Measurements from ENCODE around the gene ZNF341.
"Not testable (repeated sequence)": the region's sequence is repeated elsewhere in the genome, so short reads cannot be mapped to it uniquely, and the experiment has no call there.

The ZNF341 gene

GRCh38 chr20:33732166-33732970, 572 bp downstream of the ZNF341 start:
- no peak for FAIRE-seq

- FAIRE-seq = no peak
These were observed 2.1 kb downstream of the ZNF341 start for GRCh38 chr20:33733654-33734576.

- no peak for FAIRE-seq
These were observed 5.2 kb downstream of the ZNF341 start for GRCh38 chr20:33736962-33737361.

GRCh38 chr20:33739493-33739892, 7.7 kb downstream of the ZNF341 start:
- no peak for FAIRE-seq

- no peak for FAIRE-seq
These were observed 8.4 kb downstream of the ZNF341 start for GRCh38 chr20:33740189-33740588.

- FAIRE-seq = no peak
These were observed 12.4 kb downstream of the ZNF341 start for GRCh38 chr20:33744181-33744580.

- no peak for FAIRE-seq
These were observed 13.1 kb downstream of the ZNF341 start for GRCh38 chr20:33744773-33745385.

GRCh38 chr20:33746325-33746998, 14.7 kb downstream of the ZNF341 start:
- no peak for FAIRE-seq

GRCh38 chr20:33751775-33752174, 20.0 kb downstream of the ZNF341 start:
- no peak for FAIRE-seq

- FAIRE-seq = no peak
These were observed 21.3 kb downstream of the ZNF341 start for GRCh38 chr20:33753143-33753542.

- no peak for FAIRE-seq
These were observed 22.0 kb downstream of the ZNF341 start for GRCh38 chr20:33753763-33754162.

- not testable (repeated sequence) for FAIRE-seq
These were observed 24.2 kb downstream of the ZNF341 start for GRCh38 chr20:33755936-33756490.

GRCh38 chr20:33757046-33757445, 25.2 kb downstream of the ZNF341 start:
- no peak for FAIRE-seq

GRCh38 chr20:33757458-33757857, 25.7 kb downstream of the ZNF341 start:
- no peak for FAIRE-seq

- FAIRE-seq = no peak
These were observed 30.0 kb downstream of the ZNF341 start for GRCh38 chr20:33761698-33762250.

- FAIRE-seq = no peak
These were observed 33.3 kb downstream of the ZNF341 start for GRCh38 chr20:33765099-33765498.

GRCh38 chr20:33765592-33765991, 33.8 kb downstream of the ZNF341 start:
- no peak for FAIRE-seq

GRCh38 chr20:33766686-33767085, 34.9 kb downstream of the ZNF341 start:
- no peak for FAIRE-seq

GRCh38 chr20:33767777-33768138, 36.0 kb downstream of the ZNF341 start:
- FAIRE-seq = no peak

- FAIRE-seq = no peak
These were observed 37.2 kb downstream of the ZNF341 start for GRCh38 chr20:33769043-33769442.

- no peak for FAIRE-seq
These were observed 38.2 kb downstream of the ZNF341 start for GRCh38 chr20:33770005-33770404.

- FAIRE-seq = no peak
These were observed 40.1 kb downstream of the ZNF341 start for GRCh38 chr20:33771938-33772337.
